ENCODE data around the gene MPDZ.

The MPDZ gene

DNA sequence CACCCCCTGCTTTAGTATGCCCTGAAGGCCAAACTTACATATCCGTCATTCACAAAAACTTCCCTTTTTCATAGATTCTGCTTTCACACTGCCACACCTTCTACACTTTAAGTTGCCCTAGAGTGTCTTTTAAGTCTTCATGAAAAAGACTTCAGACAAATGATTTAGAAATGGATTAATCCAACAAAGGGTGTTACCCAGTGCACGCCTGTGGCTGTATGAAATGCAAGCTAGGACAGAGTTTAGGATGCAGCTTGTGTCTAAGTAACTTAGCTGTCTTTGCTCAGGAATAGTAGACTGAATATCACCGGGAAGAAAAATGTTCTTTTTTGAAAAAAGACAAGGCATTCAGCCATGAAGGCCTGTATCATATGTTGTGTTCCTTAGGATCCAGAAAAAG, 210.0 kb downstream of the MPDZ start:
- ChIA-PET CTCF (no interaction called here), POLR2A (no interaction called here)
- Histone ChIP-seq H3K27ac (ENCODE audit: extremely low read depth, low read depth, low read length) (no peak overlapping the region), H3K4me3 (ENCODE audit: low read depth, low read length) (no peak overlapping the region), H3K4me1 (ENCODE audit: control insufficient read depth, insufficient read depth, low read length) (no peaks in the 10 kb centered on the region), H3K9me3 (ENCODE audit: control insufficient read depth, insufficient read depth, low read depth, low read length) (no peaks in the 10 kb centered on the region), H3K36me3 (ENCODE audit: control insufficient read depth in 2 of 2, insufficient read depth in 1 of 2, low read length in 2 of 2) (no peaks in the 10 kb centered on the region)
- no peak for TF ChIP-seq ZBTB8A (tag by site-specific recombination; IDR thresholded peaks at IDR 0.05)
- no peak for TF ChIP-seq ZNF10 (tag by site-specific recombination; IDR thresholded peaks at IDR 0.05)
- TF ChIP-seq ZNF221 (tag by site-specific recombination; IDR thresholded peaks at IDR 0.05; ENCODE audit: borderline replicate concordance) = no peak
- TF ChIP-seq GLIS1 (tag by site-specific recombination; IDR thresholded peaks at IDR 0.05) = no peak
- TF ChIP-seq ZNF707 (tag by site-specific recombination; IDR thresholded peaks at IDR 0.05) = no peak
- TF ChIP-seq ZNF510 (tag by site-specific recombination; IDR thresholded peaks at IDR 0.05; ENCODE audit: insufficient replicate concordance) = no peak
- TF ChIP-seq ZNF2 (tag by site-specific recombination; IDR thresholded peaks at IDR 0.05) = no peak
- TF ChIP-seq ZNF16 (tag by site-specific recombination; IDR thresholded peaks at IDR 0.05; ENCODE audit: low read depth) = no peak
- no peak for TF ChIP-seq SP7 (tag by site-specific recombination; IDR thresholded peaks at IDR 0.05)
- no peak for TF ChIP-seq ZNF214 (tag by site-specific recombination; IDR thresholded peaks at IDR 0.05; ENCODE audit: borderline replicate concordance)
- TF ChIP-seq, protein P1, sequence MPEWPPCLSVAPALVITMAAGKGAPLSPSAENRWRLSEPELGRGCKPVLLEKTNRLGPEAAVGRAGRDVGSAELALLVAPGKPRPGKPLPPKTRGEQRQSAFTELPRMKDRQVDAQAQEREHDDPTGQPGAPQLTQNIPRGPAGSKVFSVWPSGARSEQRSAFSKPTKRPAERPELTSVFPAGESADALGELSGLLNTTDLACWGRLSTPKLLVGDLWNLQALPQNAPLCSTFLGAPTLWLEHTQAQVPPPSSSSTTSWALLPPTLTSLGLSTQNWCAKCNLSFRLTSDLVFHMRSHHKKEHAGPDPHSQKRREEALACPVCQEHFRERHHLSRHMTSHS (tag by site-specific recombination; IDR thresholded peaks at IDR 0.05) = no peak
- TF ChIP-seq ZSCAN23 (tag by site-specific recombination; IDR thresholded peaks at IDR 0.05) = no peak
- no peak for TF ChIP-seq ZNF747 (tag by site-specific recombination; IDR thresholded peaks at IDR 0.05)
- TF ChIP-seq ZNF37A (tag by site-specific recombination; IDR thresholded peaks at IDR 0.05) = no peak
- TF ChIP-seq HOXC10 (CRISPR knock-in tag; IDR thresholded peaks at IDR 0.05) = no peak
- TF ChIP-seq ZNF266 (tag by site-specific recombination; IDR thresholded peaks at IDR 0.05; ENCODE audit: low read depth) = no peak

DNA sequence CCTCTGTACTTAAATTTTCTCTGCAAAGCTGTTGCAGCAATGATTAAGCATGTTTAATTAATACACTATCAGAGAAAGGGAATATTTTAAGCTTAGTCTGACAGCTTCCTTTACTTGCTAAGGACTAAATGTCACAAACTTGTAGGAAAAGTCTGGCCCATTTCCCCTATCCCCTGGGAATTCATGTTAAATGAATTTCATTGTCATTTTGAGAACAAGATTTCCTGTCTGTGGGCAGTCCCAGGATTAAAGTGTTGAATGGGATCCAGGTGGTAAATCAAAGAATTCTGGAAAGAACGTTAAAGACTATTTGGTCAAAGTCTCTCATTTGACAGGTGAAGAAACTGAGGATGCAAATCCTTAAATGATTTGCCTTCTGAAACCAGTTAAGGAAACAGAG, 214.8 kb downstream of the MPDZ start:
- ChIA-PET POLR2A (no interaction called here), CTCF (interaction anchor here (0.9 kb wide), 1 partner anchor 24 kb away, joined by 3 read pairs; no protein-coding TSS in a partner anchor)
- TF ChIP-seq ZNF292 (tag by site-specific recombination; IDR thresholded peaks at IDR 0.05; ENCODE audit: borderline replicate concordance, low read depth) (no peak), ZNF169 (tag by site-specific recombination; IDR thresholded peaks at IDR 0.05) (no peak), ZNF311 (tag by site-specific recombination; IDR thresholded peaks at IDR 0.05; ENCODE audit: borderline replicate concordance) (no peak), SALL2 (tag by site-specific recombination; IDR thresholded peaks at IDR 0.05; ENCODE audit: borderline replicate concordance) (no peak), ZNF341 (tag by site-specific recombination; IDR thresholded peaks at IDR 0.05; ENCODE audit: low read depth) (no peak), ZNF629 (tag by site-specific recombination; IDR thresholded peaks at IDR 0.05) (no peak), ZNF211 (tag by site-specific recombination; IDR thresholded peaks at IDR 0.05; ENCODE audit: low read depth) (no peak), ZNF433 (tag by site-specific recombination; IDR thresholded peaks at IDR 0.05; ENCODE audit: low read depth) (no peak), ZNF114 (tag by site-specific recombination; IDR thresholded peaks at IDR 0.05) (no peak), ZNF571 (tag by site-specific recombination; IDR thresholded peaks at IDR 0.05) (no peak), GLIS2 (tag by site-specific recombination; IDR thresholded peaks at IDR 0.05) (no peak), REPIN1 (tag by site-specific recombination; IDR thresholded peaks at IDR 0.05; ENCODE audit: low read depth) (no peak), RBAK (tag by site-specific recombination; IDR thresholded peaks at IDR 0.05) (no peak), EGR2 (tag by site-specific recombination; IDR thresholded peaks at IDR 0.05; ENCODE audit: low read depth) (no peak), ZNF2 (tag by site-specific recombination; IDR thresholded peaks at IDR 0.05) (no peak)
- TF ChIP-seq, protein P2, sequence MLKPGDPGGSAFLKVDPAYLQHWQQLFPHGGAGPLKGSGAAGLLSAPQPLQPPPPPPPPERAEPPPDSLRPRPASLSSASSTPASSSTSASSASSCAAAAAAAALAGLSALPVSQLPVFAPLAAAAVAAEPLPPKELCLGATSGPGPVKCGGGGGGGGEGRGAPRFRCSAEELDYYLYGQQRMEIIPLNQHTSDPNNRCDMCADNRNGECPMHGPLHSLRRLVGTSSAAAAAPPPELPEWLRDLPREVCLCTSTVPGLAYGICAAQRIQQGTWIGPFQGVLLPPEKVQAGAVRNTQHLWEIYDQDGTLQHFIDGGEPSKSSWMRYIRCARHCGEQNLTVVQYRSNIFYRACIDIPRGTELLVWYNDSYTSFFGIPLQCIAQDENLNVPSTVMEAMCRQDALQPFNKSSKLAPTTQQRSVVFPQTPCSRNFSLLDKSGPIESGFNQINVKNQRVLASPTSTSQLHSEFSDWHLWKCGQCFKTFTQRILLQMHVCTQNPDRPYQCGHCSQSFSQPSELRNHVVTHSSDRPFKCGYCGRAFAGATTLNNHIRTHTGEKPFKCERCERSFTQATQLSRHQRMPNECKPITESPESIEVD (tag by site-specific recombination; IDR thresholded peaks at IDR 0.05) = no peak
- TF ChIP-seq, protein P3, sequence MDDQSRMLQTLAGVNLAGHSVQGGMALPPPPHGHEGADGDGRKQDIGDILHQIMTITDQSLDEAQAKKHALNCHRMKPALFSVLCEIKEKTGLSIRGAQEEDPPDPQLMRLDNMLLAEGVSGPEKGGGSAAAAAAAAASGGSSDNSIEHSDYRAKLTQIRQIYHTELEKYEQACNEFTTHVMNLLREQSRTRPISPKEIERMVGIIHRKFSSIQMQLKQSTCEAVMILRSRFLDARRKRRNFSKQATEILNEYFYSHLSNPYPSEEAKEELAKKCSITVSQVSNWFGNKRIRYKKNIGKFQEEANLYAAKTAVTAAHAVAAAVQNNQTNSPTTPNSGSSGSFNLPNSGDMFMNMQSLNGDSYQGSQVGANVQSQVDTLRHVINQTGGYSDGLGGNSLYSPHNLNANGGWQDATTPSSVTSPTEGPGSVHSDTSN (CRISPR knock-in tag; IDR thresholded peaks at IDR 0.05) = no peak
- no peaks in the 10 kb centered on the region for H3K36me3 ChIP-seq (ENCODE audit: control insufficient read depth in 2 of 2, insufficient read depth in 1 of 2, low read length in 2 of 2)
- H3K9me3 ChIP-seq (ENCODE audit: control insufficient read depth, insufficient read depth, low read depth, low read length) = no peaks in the 10 kb centered on the region
- H3K4me3 ChIP-seq (ENCODE audit: low read depth, low read length) = no peak overlapping the region
- no peak overlapping the region for H3K27ac ChIP-seq (ENCODE audit: extremely low read depth, low read depth, low read length)
- no peaks in the 10 kb centered on the region for H3K4me1 ChIP-seq (ENCODE audit: control insufficient read depth, insufficient read depth, low read length)
